HCT116 (cell line): ENCODE results near the gene ADARB2. TPM values are rescaled to one million over a fixed set of nuclear protein-coding genes. Genes with fewer than 3 reads are reported as not detected.

Source experiments
- ATAC-seq: fragments of 200-7000 bp; cut with Tn5 transposase; 2 replicates; pipeline ENCODE4 v1.9.1; 2020; ENCODE audit warnings: mild to moderate bottlenecking, moderate library complexity
- BruUV-seq: library from RNA; stranded (reverse); fragments of 400-500 nt; replicated peaks from 2 replicates; lab custom pipeline; 2021; lab: Mats Ljungman, UMichigan
- CTCF ChIA-PET: fragments of 300-600 bp; sonication (Branson Sonifier 250); formaldehyde crosslinking; loops from one replicate; lab custom pipeline; 2021; ENCODE audit warnings: antibody characterized with exemption; lab: Charles Lee
- POLR2A ChIA-PET: fragments of 300-600, 350-600 bp; sonication (Branson Sonifier 250); formaldehyde crosslinking; loops from one replicate; lab custom pipeline; 2021; ENCODE audit warnings: antibody characterized with exemption; lab: Charles Lee
- RAD21 ChIA-PET, 2 experiments: fragments of 300-600 bp; sonication (Branson Sonifier 250); formaldehyde crosslinking; loops; one replicate each; lab custom pipeline; 2023; ENCODE audit warnings: low total read pairs in 2 of 2; ENCODE audit not compliant: uncharacterized antibody in 2 of 2, unreplicated experiment in 2 of 2, low non-redundant PET in 1 of 2; lab: Charles Lee
- DNase-seq: peaks from one replicate; pipeline ENCODE4 v3.0.0-alpha.2; 2010; ENCODE audit warnings: low read depth, low spot score
- H2AFZ ChIP-seq: fragments of 200-600 bp; shearing (Covaris generic), sonication (generic); 2 replicates; pipeline ENCODE4 v1.6.1; 2017; ENCODE audit warnings: low read depth, mixed run types, mixed read lengths, antibody characterized with exemption, low read length; ENCODE audit not compliant: poor library complexity, severe bottlenecking
- H3K27ac ChIP-seq: 2 replicates; pipeline ENCODE4 v1.5.1; 2012; ENCODE audit warnings: low read depth, low read length
- H3K27me3 ChIP-seq: fragments of 200-600 bp; sonication (generic); 2 replicates; pipeline ENCODE4 v1.6.1; 2016; ENCODE audit warnings: mixed run types, low read length, mixed read lengths; ENCODE audit not compliant: insufficient read depth
- H3K36me3 ChIP-seq, 2 experiments: fragments of 200-500 bp in 1 of 2; fragments of 200-600 bp in 1 of 2; sonication (Bioruptor generic) in 1 of 2; sonication (generic) in 1 of 2; 2 replicates each; pipeline versions ENCODE4 v1.5.1 to v1.6.1; 2014 to 2016; ENCODE audit warnings: low read length in 2 of 2, inconsistent platforms in 1 of 2, mixed read lengths in 1 of 2, mixed run types in 1 of 2; ENCODE audit not compliant: insufficient read depth in 2 of 2, control insufficient read depth in 1 of 2
- H3K4me1 ChIP-seq, 2 experiments: fragments of 200-600 bp in 1 of 2; sonication (generic) in 1 of 2; 2 replicates each; pipeline versions ENCODE4 v1.5.1 to v1.6.1; 2012 to 2017; ENCODE audit warnings: low read length in 2 of 2, inconsistent platforms in 1 of 2, mild to moderate bottlenecking in 1 of 2, mixed read lengths in 1 of 2, mixed run types in 1 of 2, moderate library complexity in 1 of 2; ENCODE audit not compliant: insufficient read depth in 2 of 2, control insufficient read depth in 1 of 2
- H3K4me2 ChIP-seq: fragments of 200-600 bp; sonication (generic); 2 replicates; pipeline ENCODE4 v1.6.1; 2017; ENCODE audit warnings: mixed run types, low read length, mixed read lengths
- H3K4me3 ChIP-seq, 2 experiments: fragments of 200-600 bp in 1 of 2; sonication (generic) in 1 of 2; replicated peaks in 1 of 2; 2 replicates each; pipeline ENCODE4 v1.5.1; 2011 to 2016; ENCODE audit warnings: low read length in 2 of 2, control low read depth in 1 of 2, low read depth in 1 of 2, mild to moderate bottlenecking in 1 of 2, mixed read lengths in 1 of 2, mixed run types in 1 of 2
- H3K79me2 ChIP-seq: fragments of 200-600 bp; sonication (generic); 2 replicates; pipeline ENCODE4 v1.6.1; 2017; ENCODE audit warnings: mild to moderate bottlenecking, mixed run types, low read length, moderate library complexity, mixed read lengths; ENCODE audit not compliant: insufficient read depth
- H3K9ac ChIP-seq: fragments of 200-600 bp; sonication (generic); 2 replicates; pipeline ENCODE4 v1.6.1; 2016; ENCODE audit warnings: low read length, mixed read lengths
- H3K9me2 ChIP-seq: fragments of 200-600 bp; sonication (generic), shearing (Covaris generic); 2 replicates; pipeline ENCODE4 v1.6.1; 2017; ENCODE audit warnings: mixed run types, mild to moderate bottlenecking, moderate library complexity; ENCODE audit not compliant: insufficient read depth
- H3K9me3 ChIP-seq, 2 experiments: fragments of 200-500 bp in 1 of 2; fragments of 200-600 bp in 1 of 2; sonication (Bioruptor generic) in 1 of 2; sonication (generic) in 1 of 2; 2 replicates each; pipeline ENCODE4 v1.6.1; 2014 to 2017; ENCODE audit warnings: low read length in 2 of 2, mixed read lengths in 2 of 2, inconsistent platforms in 1 of 2, low read depth in 1 of 2, mild to moderate bottlenecking in 1 of 2, mixed run types in 1 of 2, moderate library complexity in 1 of 2; ENCODE audit not compliant: control insufficient read depth in 1 of 2, insufficient read depth in 1 of 2
- H4K20me1 ChIP-seq: fragments of 200-600 bp; sonication (generic), shearing (Covaris generic); 2 replicates; pipeline ENCODE4 v1.6.1; 2017; ENCODE audit warnings: mixed run types, mild to moderate bottlenecking, moderate library complexity; ENCODE audit not compliant: insufficient read depth
- ATF3 ChIP-seq: IDR thresholded peaks from 2 replicates; pipeline ENCODE4 v1.6.1; 2012
- CEBPB ChIP-seq: IDR thresholded peaks from 2 replicates; pipeline ENCODE4 v1.6.1; 2012; ENCODE audit warnings: low read depth
- CTCF ChIP-seq, 3 experiments: fragments of 200-600 bp in 1 of 3; sonication (generic) in 1 of 3; IDR thresholded peaks in 2 of 3; conservative IDR thresholded peaks in 1 of 3; 2 replicates each; pipeline ENCODE4 v1.5.1; 2012 to 2017; ENCODE audit warnings: low read depth in 2 of 3, low read length in 2 of 3, antibody characterized with exemption in 1 of 3, borderline replicate concordance in 1 of 3, control low read depth in 1 of 3, mild to moderate bottlenecking in 1 of 3, mixed read lengths in 1 of 3, mixed run types in 1 of 3, moderate library complexity in 1 of 3; ENCODE audit not compliant: insufficient read depth in 1 of 3
- EGR1 ChIP-seq: IDR thresholded peaks from 2 replicates; pipeline ENCODE4 v1.6.1; 2012; ENCODE audit warnings: low read depth
- EZH2 ChIP-seq: fragments of 200-600 bp; sonication (generic); IDR thresholded peaks from 2 replicates; pipeline ENCODE4 v1.6.1; 2017; ENCODE audit warnings: antibody characterized with exemption, mixed run types
- FOSL1 ChIP-seq: IDR thresholded peaks from 2 replicates; pipeline ENCODE4 v1.6.1; 2012; ENCODE audit warnings: low read depth
- JUND ChIP-seq: IDR thresholded peaks from 2 replicates; pipeline ENCODE4 v1.6.1; 2012
- POLR2AphosphoS5 ChIP-seq: IDR thresholded peaks from 2 replicates; pipeline ENCODE4 v1.6.1; 2011; ENCODE audit warnings: mild to moderate bottlenecking, low read depth, low read length, moderate library complexity
- SIN3A ChIP-seq: IDR thresholded peaks from 2 replicates; pipeline ENCODE4 v1.6.1; 2012; ENCODE audit warnings: low read depth
- intact Hi-C: fragments of 100-400 bp; cut with micrococcal nuclease; formaldehyde crosslinking; loops from 2 replicates; pipeline ENCODE4 v1.10.0; 2022
- total RNA-seq: library from RNA; stranded (reverse); gene quantifications from one replicate; pipeline ENCODE4 v1.2.1, GENCODE V29; 2021; ENCODE audit not compliant: unreplicated experiment

The ADARB2 gene
- total RNA-seq, 1 experiment from 2014 or later = not detected

DNA sequence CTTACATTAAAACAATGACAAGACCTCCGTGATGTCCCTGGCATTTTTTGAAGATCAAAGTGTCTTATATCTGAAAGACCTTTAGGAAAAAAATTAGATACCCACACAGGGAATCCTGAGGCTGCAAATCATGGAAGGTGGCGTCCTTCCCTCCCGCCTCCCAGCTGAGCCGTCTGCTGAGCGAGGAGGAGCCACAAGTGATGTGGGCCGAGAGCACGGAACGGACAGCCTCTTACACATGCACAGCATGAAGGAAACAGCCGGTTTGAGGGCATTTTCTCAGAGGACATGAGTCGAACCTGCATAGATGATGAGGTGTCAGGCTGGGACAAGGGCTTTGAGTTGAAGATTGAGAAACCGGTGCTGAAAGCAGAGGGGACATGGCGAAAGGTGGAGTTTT lies 163.3 kb downstream of the ADARB2 start:
- BruUV-seq = no TSS peak
- TF ChIP-seq CTCF (IDR thresholded peaks at IDR 0.05 in 2 of 3, conservative IDR thresholded peaks at IDR 0.05 in 1 of 3; ENCODE audit: borderline replicate concordance in 1 of 3, insufficient read depth in 1 of 3, low read depth in 2 of 3, low read length in 2 of 3) (no peak), CEBPB (no peak), SIN3A (no peak), FOSL1 (no peak), JUND (no peak), ATF3 (no peak), POLR2AphosphoS5 (no peak)
- no peak overlapping the region for H3K4me3 ChIP-seq
- no peaks in the 10 kb centered on the region for H3K4me1 ChIP-seq
- no peaks in the 10 kb centered on the region for H4K20me1 ChIP-seq
- H3K27ac ChIP-seq = no peak overlapping the region
- no peaks in the 10 kb centered on the region for H3K79me2 ChIP-seq
- no peak overlapping the region for H3K4me2 ChIP-seq
- no peaks in the 10 kb centered on the region for H3K36me3 ChIP-seq
- no peak overlapping the region for H2AFZ ChIP-seq
- intact Hi-C loops = no loop called here
- no peak overlapping the region for H3K9ac ChIP-seq
- DNase-seq (no peak), ATAC-seq (no peak)
- H3K27me3 ChIP-seq = peaks cover 7% of the 10 kb centered on the region; the same call in 1 of the 2 replicates
- ChIA-PET POLR2A (no interaction called here), RAD21 (no interaction called here), CTCF (no interaction called here)
- H3K9me3 ChIP-seq = no peaks in the 10 kb centered on the region
- no peaks in the 10 kb centered on the region for H3K9me2 ChIP-seq

DNA sequence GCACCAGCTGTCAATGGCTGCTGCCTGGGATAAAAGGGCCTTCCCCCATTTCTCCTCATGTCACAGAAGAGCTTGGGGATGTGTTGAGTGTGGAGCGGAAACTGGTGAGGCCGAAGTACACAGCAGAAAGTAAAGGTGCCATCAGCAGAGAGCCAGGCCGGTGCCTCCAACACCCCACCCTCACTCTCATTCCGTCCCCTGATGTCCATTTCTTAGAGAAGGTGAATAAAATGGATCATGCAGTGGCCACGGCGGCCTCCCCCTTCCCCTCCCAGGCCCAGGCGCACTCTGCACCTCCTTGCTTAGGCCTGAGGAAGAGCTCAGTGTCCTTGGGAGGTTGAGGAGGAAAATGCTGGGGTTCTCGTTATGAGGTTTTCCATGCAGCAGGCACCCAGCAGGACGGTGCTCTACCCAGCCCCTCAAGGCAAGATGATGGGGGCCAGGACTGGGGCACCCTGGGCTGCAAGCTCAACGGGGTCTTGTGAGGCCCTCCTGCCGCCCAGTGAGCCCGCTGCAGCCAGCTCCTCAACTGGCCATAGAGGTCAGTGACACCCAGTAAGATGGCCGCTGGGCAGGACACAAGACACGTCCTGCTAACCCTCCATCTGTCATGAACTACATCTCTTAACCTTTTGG lies 163.9 kb downstream of the ADARB2 start:
- no peaks in the 10 kb centered on the region for H3K79me2 ChIP-seq
- no peak overlapping the region for H2AFZ ChIP-seq
- ChIA-PET CTCF (no interaction called here), RAD21 (no interaction called here), POLR2A (no interaction called here)
- no peak overlapping the region for H3K9ac ChIP-seq
- H3K36me3 ChIP-seq = no peaks in the 10 kb centered on the region
- no peaks in the 10 kb centered on the region for H3K9me3 ChIP-seq
- ATAC-seq = no peak
- no peaks in the 10 kb centered on the region for H3K9me2 ChIP-seq
- H3K27me3 ChIP-seq = peaks cover 7% of the 10 kb centered on the region; the same call in 1 of the 2 replicates
- no peak overlapping the region for H3K4me3 ChIP-seq
- BruUV-seq = no TSS peak
- H4K20me1 ChIP-seq = no peaks in the 10 kb centered on the region
- H3K27ac ChIP-seq = no peak overlapping the region
- H3K4me2 ChIP-seq = no peak overlapping the region
- intact Hi-C loops = no loop called here
- DNase-seq = no peak
- TF ChIP-seq EZH2 = no peak
- no peak for TF ChIP-seq EGR1
- H3K4me1 ChIP-seq = no peaks in the 10 kb centered on the region
